ENCODE results near the gene EDEM1.

Gene EDEM1

DNA sequence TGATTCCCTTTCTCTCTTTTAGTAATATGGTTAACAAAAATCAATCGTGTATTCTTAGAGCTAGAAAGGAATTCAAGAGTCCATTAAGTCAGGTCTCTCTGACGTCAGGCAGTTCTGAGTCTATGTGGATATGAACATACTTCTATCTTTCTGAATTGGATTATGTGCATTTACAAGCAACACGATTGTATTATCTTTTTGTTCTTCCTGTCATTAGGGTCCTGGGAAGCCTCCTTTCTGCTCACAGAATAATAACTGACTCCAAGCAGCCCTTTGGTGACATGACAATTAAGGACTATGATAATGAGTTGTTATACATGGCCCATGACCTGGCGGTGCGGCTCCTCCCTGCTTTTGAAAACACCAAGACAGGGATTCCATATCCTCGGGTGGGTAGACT lies 14.0 kb downstream of the EDEM1 start:
- no peak for DNase-seq

DNA sequence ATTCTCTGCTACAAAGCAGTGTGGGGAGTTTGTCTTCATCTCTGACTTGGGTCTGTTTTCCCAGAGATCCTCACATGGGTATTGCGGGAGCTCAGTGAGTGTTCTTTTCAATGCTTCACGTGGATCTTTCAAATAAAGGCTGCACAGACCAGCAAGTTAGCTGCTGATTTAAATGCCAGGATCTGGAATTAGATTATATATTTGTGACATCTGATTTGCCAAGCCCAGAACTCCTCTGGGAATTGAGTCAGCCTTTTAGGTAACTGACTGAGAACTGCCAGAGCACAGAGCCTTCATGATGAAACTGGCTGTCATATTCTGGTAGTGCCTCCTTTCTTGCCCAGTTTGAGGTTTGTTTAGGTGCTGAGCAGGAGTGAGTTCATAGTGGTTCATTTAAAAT lies 14.7 kb downstream of the EDEM1 start:
- DNase-seq, result no peak

DNA sequence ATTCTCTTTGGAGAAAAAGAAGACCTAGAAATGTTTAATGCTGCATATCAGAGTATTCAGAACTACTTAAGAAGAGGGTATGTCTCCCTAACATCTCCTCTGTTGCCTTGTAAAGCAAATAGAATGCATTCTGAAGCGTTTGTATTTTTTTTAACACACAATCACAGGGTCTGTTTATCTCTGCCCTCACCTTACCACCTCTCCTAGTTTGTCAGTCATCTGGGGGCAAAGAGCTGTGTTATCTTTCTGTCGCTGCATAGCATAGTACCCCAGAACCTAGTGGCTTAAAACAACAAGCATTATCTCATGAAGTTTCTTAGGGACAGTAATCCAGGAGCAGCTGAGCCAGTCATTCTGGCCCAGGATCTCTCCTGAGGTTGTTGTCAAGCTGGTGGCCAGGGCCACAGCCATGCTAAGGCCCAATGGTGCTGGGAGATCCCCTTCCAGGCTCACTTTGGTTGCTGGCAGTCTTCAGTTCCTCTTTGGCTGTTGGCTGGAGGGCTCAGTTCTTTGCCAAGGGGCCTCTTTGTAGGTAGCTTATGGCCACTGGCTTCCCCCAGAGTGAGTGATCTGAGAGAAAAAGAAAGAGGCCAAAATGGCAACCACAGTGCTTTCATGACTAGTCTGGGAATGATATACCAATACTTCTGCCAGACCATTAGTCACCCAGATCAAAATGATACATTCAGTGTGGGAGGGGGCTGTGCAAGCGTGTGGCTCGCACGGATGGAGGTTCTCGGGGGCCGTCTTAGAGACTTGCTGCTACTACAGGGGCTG lies 17.8 kb downstream of the EDEM1 start:
- DNase-seq, result no peak

DNA sequence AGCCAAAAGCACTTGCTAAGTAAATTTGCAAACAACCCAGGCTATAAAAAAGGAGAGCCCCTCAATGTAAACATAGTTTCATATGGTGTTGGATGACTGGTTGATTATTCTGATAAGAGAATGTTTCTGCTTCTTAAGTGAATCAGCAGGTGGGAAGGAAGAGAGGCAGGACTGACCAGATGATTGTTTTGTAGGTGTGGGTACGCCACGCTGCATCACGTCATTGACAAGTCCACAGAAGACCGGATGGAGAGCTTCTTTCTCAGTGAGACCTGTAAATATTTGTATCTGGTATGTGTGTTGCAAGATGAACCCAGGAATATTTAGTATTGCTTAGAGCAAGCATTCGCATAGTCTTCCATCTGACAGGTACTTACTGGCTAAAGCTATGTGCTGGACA lies 23.4 kb downstream of the EDEM1 start:
- DNase-seq, result no peak

DNA sequence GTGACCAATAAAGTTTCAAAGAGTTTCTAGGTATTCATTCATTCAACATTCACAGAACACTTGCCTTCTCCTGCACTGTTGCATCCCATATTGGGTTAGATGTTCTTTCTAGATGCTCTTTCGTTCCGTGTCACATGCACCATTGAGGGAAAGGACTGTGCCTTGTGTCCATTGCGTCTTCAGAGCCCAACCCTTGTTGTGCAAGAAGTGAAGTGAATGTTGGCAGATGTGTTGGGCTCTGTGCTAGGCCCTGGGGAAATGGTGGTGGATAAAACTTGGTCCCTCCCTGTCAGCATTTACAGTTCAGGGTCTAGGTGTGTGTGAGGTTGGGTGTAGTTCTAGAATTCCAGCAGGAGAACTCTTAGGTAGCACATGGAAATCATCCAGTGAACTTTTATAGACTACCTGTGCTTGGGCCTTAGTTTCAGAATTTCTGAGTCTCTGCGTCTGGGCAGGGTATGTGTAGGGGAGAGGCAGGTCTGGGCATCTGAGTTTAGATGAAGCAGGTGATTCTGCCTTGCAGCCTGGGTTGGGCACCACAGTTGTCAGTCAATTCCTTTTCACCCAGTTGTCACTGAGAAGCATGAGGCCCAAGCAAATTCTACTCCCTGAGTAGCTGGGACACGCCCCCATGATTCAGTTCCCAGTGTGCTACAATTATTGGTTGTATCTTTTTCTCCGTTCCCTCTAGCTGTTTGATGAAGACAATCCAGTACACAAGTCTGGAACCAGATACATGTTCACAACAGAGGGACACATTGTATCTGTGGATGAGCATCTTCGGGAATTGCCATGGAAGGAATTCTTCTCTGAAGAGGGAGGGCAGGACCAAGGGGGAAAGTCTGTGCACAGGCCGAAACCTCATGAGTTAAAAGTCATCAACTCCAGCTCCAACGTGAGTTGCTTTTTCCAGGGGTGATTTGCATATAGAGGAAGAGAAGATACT lies 25.4 kb downstream of the EDEM1 start:
- no peak for DNase-seq

DNA sequence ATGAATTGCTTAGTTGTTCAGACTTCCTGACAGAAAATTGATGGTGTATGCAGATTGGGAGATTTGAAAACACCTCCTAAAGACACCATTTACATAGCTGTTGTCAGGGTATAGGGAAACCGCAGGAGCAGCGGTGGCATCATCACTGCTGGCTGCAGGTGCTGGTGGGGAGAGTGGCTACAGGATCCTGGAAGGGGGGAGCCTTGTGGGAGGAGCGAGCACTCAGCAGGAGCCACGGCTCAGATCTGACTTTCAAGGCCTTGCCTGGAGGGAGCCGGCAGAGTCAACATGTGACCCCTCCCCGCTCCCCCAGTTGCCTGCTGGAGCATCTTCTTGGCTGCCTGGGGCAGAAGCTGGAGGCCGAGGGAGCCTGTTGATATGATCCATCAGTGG lies 26.1 kb downstream of the EDEM1 start:
- DNase-seq, result no peak

DNA sequence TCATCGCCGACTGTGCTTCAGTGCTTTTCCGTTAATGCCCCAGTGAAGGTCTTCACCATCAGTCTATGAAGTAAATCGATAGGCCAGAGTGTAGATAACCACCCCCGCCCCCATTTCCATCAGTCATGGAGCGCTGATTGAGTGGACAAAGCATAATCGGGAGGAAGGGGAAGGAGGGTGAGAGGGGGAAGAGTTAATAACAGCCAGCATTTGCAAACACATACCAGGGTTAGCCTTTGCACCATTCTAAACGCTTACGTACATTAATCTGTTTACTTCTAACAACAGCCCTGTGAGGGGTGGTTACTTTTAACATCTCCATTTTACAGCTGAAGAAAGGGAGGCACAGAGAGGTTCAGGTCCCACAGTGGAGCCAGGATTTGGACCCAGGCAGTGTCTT lies 26.8 kb downstream of the EDEM1 start:
- DNase-seq, result no peak

DNA sequence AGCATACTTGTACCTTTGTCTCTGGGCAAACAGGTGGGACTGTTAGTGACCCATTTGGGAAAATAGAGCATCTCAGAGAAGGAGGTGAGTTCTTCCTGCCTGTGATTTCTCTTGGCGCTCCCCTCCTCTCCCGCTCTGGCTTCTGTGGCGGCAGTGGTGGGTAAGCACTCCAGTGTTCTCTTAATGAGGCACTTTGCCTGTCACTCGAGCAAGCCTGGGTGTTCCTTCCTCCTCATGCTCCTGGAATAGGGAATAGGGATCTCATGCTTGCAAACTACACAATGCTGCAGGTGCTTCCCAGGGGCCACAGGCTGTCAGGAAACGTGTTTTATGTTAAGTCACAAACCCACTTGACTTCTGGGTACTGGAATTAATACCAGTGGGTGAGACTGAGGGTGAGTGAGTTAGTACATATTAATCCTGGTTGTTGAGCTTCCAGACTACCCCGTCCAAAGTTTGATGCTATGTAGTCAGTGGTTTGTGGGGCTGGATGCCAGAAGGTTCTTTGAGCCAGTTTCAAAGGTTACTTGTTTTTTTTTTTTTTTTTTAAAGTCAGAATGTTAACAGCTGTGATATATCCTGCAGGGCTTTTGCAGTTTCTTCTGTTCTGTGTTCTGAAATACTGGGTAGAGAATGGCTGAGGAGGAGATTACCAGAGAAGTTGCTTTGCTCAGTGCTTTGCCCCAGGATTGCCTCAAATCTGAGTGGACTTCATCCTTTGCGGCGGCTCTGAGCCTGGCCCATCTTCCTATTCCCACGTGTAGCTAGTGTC lies 30.5 kb downstream of the EDEM1 start:
- DNase-seq, result no peak

DNA sequence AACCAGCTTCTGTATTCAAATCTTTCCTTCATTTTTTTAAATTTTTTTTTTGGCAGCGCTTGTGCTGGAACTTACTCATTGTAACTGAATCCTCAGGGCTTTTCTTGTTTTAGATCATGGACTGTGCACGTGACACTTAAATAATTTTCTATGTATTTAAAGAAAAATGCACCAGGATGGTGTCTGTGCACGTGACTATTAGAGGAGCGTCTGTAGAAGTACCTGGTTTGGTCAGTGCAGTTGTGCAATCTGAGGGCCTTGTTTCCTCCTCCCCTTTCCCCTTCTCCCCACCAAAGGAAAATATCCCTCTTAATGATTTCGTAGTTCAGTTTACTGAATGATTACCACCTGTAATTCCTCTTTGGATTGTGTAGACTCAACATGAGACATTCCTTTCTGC lies 31.3 kb downstream of the EDEM1 start:
- no peak for DNase-seq

DNA sequence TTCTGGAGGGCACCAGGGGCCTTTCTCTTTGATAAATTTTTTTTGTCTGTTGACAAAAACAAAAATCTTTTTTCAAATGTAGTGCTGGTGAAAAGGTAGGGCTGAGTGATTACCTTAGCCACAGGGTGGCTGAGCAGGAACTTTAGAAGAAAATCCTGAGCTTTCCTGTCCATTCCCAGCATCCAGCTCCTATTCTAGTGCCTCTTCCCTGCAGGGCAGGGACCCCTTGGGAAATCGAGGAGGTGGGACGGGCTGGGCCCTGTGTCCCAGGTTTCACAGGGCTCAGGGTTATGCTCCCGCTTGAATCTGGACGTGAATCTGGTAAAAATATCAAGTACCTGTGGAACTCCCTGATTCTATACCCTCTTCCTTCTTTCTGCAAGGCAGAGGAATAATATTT lies 31.7 kb downstream of the EDEM1 start:
- no peak for DNase-seq

DNA sequence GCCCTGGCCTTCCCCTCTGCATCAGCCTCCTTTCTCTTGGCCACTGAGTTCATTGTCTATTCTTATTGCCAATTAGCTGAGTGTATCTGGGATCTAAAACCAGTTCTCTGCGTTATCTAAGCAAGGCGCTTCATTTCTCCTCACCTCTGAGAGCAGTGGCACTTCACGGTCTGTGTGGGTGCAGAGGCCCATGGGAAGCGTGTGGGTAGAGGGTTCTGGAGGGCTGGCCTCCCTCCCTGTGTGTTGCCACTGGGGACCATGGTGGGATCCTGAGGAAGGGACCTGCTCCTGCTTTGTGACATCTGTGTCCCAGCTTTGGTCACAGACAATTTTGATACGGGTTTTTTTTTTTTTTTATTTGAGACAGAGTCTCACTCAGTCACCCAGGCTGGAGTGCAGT lies 32.7 kb downstream of the EDEM1 start:
- no peak for DNase-seq

DNA sequence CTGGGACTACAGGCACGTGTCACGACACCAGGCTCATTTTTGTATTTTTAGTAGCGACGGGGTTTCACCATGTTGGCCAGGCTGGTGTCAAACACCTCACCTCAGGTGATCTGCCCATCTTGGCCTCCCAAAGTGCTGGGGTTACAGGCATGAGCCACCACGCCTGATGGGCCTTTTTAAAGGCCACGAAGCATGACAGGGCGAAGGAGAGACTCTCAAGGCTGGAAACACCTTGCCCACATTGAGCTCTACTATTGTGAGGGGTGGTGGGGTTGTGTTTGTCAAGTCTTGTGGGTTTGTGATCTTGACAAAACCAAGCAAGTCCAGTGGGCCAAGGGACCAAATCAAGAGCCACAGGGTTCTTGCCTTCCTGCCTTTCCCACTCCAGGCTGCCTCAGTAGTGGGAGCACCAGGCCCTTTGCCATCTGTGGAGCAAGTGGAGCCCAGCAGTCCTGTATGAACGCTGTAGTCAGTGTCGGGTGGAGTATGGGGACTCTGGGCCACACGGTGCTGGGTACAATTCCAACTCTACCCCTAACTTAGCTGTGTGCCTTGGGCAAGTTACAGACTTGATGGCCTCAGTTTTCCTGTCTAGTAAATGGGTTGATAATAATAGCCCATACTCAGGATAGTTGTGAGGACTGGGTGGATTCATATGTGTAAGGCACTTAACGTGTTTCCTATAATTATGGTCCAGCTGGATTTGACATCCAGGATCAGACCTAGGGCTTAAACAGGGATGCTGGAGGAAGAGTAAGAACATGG lies 33.3 kb downstream of the EDEM1 start:
- no peak for DNase-seq

DNA sequence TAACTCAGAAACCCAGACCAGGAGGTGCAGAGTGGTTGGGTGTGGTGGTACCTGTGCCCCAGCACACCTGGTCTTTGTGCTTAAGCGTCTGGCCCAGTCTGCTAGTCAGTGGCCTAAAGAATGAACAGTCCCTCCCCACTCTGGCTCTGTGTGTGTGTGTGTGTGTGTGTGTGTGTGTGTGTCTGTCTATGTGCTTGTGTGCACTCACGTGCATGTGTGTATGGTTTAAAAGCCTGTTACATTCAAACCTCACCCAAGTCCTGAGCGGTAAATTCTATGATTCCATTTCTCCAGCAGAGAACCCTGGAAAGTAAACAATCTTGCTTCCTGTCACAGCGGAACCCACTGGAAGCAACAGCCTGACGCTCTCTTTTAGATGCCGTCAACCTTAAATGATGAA lies 34.2 kb downstream of the EDEM1 start:
- no peak for DNase-seq

DNA sequence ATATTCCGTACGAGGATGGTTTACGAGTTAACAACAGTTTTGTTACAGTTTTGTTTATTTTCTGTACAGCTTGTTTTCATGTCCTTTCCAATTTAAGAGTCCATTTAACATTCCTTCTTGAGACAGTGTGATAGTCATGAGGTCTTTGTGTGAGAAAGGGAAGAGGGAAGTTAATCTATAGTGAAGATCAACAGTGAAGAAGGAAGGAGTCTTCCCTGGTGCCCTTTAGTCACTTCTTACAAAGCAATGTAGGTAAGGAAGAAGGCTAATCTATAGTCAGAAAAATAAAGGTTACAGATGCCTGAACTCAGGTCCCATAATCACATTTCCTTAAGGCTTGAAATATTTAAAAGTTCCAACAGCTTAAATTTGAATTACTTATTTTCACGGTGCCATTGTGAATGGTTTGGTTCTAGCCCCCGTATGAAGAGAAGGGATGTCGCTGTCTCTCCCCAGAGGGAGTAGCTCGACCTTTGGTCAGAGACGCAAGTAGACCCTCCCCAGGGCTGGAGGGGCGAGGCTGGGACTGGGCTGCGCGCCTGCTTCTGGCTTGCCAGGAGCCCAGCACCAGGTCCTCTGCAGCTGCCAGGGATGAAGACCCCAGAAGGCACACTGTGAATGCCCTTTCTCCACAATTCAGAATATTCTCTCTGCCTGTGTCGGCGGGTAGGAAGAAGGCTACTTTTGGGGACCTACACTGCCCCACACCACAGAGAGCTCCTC lies 34.9 kb downstream of the EDEM1 start:
- no peak for DNase-seq

DNA sequence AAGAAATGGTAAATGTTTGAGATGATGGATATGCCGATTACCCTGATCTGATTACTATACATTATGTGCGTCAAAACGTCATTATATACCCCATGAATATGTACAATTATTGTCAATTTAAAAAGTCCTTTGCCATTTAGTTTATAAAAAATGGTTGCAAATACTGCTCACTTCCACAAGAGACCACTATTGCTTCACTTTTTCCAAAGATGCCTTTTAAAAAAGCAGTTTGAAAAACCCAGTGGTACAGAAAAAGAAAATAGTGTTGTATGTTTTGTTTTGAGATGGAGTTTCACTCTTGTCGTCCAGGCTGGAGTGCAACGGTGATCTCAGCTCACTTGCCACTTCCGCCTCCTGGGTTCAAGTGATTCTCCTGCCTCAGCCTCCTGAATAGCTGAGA lies 39.3 kb downstream of the EDEM1 start:
- no peak for DNase-seq

DNA sequence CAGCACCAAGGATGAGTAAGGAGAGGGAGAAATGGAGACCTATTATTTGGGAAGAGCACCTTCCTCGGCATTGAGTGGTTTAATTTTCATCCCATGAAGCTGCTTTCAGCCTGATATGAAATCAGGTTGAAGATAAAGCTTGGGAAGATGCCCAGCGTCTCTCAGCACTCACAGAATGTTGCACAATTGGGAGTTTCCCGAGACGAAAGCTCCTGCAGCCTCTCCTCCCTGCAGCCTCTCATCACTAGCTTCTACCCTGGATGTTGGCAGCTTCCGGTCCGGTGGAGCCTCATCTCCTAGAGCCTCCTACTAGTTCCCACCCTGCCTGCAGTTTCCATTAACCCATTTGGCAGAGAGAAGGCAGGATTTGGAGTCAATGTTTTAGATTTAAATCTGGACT lies 40.3 kb downstream of the EDEM1 start:
- no peak for DNase-seq

DNA sequence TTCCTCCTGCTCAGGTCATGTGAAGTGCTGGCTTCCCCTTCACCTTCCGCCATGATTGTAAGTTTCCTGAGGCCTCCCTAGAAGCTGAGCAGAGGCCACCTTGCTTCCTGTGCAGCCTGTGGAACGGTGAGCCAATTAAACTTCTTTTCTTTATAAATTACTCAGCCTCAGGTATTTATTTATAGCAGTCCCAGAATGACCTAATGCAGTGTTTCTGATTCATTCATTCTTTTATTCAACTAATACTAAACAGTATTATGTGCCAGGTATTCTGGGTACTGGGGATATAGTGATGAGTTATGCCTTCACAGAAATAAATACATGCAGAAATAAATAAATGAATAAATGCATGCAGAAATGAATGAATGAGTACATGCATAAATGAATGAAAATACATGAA lies 41.9 kb downstream of the EDEM1 start:
- no peak for DNase-seq

DNA sequence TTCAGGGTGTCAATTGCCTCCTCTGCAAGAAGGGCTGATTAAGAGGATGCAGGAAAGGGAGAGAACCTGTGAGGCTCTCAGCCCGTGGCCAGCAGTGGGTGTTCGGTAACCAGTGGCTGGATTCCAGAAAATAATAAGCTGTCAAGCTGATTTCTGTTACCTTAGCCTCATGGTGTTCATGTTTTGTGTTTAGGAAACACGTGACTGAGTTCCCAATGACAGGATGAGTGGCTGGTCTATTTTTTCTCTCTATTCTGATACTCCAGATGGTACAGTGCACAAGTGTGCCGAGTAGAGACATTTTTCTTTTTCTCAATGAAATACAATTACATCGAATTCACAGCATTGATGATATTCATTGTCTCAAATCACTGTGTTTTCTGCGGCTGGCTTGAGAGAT lies 43.6 kb downstream of the EDEM1 start:
- no peak for DNase-seq

DNA sequence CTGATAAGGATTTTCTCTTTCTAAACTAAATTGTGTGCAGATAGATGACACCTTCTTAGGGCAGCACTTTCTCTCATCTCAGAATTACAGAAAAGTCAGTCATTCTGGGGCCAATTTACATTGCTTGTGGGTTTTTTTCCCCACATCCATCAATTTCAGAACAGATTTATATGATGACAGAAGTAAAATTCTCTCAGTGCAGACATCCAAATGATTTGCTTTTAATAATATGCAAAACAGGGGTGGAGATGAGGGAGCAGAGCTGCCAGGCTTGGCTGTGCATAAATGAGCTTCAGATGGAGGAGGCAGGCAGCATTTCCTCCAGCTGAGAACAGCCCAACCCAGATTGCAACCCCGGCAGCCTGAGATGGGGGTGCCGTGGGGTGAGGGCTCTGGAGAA lies 44.0 kb downstream of the EDEM1 start:
- DNase-seq, result no peak

DNA sequence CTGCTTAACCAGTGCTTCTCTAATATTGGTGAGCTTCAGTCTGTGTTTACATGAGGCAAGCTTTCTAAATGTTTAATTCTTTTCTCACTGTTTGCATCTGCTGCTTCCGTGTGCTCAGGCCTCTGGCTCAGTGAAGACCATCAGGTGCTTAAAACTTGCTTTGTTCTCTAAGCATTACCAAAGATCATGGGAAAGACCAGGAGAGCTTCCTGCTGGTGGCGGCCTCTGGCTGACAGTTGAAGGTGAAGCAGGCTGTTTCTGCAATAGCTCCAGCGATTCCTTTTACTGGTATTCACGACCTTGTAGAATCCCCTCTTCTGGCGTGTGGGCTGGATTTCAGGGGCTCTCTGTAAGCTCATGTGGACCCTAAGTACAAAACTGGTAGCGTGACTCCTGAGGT lies 45.1 kb downstream of the EDEM1 start:
- no peak for DNase-seq

DNA sequence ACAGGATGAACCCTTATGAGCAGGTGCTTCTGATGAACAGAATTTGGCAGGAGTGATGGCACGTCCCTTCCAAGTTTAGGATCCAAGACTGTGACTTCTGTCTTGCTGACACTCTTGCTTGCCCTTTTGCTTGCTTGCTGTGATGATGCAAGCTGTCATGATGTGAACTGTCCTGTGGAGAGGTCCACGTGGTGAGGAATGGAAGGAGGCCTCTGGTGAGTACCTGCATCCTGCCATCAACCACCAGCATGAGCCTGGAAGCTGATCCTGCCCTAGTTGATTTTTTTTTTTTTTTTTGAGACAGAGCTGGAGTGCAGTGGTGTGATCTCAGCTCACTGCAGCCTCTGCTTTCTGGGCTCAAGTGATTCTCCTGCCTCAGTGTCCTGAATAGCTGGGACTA lies 45.5 kb downstream of the EDEM1 start:
- DNase-seq, result no peak

DNA sequence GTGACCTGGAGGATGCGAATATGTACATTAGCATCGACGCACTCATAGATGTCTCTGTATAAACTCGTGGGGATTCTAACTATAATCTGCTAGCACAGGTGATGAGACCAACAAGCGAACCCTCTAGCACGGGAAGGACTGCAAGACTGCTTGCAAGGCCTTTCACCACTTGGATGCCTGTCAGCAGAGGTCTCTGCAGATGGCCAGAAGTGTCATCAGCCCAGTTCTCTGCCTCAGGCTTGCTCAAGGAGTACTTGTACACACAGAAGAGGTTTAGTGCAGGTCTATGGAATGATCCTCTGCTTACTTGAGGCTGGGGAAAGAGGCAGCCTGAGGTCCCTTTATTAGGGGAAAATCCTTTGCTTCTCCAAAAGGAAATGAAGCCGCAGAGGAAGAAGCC lies 48.1 kb downstream of the EDEM1 start:
- no peak for DNase-seq
